B cell (primary cell): ENCODE results near the gene PTPRN2.

Experiments used
- EZH2 ChIP-seq: IDR thresholded peaks from 2 replicates; pipeline ENCODE4 v1.6.1; 2012; ENCODE audit warnings: borderline replicate concordance, low read depth, mild to moderate bottlenecking, moderate library complexity, low read length; ENCODE audit not compliant: insufficient read depth, poor library complexity, severe bottlenecking
- TF ChIP-seq, protein P1 (sequence below): fragments of 200-600 bp; IDR thresholded peaks from one replicate; pipeline ENCODE4 v1.8.0; 2022; ENCODE audit warnings: antibody characterized with exemption, mild to moderate bottlenecking

DNA sequence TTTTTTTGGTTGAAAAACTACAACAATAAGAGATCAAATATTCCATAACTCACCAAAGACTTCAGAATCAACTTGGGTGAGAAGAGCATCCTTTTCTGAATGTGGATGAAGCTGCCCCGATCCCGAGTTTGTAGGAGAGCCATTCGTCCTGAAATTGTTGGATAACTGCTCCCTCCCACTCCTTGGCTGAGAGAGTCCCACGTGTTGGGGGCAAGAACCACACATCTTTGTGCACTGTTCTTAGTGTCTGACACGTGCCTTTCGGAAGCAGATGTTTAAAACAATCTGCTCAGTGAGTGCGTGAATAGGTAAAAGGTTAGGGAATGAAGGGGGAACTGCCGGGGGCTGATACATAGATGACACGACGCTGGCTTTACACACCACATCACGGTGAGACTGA, 575.7 kb downstream of the PTPRN2 start:
- no peak for TF ChIP-seq EZH2
- TF ChIP-seq, protein P1, sequence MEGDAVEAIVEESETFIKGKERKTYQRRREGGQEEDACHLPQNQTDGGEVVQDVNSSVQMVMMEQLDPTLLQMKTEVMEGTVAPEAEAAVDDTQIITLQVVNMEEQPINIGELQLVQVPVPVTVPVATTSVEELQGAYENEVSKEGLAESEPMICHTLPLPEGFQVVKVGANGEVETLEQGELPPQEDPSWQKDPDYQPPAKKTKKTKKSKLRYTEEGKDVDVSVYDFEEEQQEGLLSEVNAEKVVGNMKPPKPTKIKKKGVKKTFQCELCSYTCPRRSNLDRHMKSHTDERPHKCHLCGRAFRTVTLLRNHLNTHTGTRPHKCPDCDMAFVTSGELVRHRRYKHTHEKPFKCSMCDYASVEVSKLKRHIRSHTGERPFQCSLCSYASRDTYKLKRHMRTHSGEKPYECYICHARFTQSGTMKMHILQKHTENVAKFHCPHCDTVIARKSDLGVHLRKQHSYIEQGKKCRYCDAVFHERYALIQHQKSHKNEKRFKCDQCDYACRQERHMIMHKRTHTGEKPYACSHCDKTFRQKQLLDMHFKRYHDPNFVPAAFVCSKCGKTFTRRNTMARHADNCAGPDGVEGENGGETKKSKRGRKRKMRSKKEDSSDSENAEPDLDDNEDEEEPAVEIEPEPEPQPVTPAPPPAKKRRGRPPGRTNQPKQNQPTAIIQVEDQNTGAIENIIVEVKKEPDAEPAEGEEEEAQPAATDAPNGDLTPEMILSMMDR: no peak
